Hematopoietic multipotent progenitor cell treated with erythropoietin and hydrocortisone succinate and interleukin-3 and kit ligand, for 17 days (in vitro differentiated cells): ENCODE data around the gene TMPRSS13.
A peak's percentile ranks its signal among the peaks of the same experiment; 100 is the strongest.
"Not testable (repeated sequence)": the region's sequence is repeated elsewhere in the genome, so short reads cannot be mapped to it uniquely, and the experiment has no call there.

Experiments used
- DNase-seq: peaks from one replicate; pipeline ENCODE4 v3.0.0-alpha.2; 2015; ENCODE audit warnings: low spot score

The TMPRSS13 gene

GRCh38 chr11:117950301-117950700 lies 21.1 kb upstream of the TMPRSS13 start:
- DNase-seq = no peak

GRCh38 chr11:117949062-117949461 lies 19.9 kb upstream of the TMPRSS13 start:
- no peak for DNase-seq

- DNase-seq = not testable (repeated sequence)
Observed at GRCh38 chr11:117948466-117948865, 19.3 kb upstream of the TMPRSS13 start.

GRCh38 chr11:117947751-117948150 lies 18.5 kb upstream of the TMPRSS13 start:
- not testable (repeated sequence) for DNase-seq

DNA sequence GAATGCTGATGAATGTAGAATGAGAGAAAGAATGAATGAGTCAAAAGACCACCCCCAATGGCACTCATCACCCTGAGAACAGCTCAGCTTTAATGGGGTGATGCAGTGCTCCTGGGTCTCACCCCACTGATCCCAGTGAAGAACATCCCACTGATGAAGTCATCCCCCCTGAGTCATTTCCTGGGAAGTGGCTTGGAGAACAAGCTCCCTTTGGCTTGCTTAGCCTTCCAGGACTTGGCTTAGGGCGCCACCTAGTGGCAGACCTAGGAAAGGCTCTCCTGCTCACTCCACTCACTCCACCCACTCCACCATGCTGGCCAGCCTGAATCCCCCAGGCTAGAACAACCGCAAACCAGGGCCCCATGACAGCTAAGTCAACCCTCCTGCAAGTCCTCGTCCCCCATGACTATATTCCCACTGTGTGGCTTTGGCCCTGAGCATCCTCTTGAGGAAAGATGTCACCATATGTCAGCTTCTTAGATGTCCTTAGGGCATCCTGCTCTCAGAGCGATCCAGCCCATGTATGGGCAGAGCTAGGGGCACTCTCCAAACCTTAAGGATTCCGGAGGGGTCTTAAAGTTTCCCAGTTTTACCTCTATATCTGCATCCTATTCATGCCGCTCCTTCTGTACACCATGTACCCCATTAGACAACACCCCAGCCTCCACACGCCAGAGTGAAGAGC lies 17.8 kb upstream of the TMPRSS13 start:
- peak; percentile 85 for DNase-seq

DNA sequence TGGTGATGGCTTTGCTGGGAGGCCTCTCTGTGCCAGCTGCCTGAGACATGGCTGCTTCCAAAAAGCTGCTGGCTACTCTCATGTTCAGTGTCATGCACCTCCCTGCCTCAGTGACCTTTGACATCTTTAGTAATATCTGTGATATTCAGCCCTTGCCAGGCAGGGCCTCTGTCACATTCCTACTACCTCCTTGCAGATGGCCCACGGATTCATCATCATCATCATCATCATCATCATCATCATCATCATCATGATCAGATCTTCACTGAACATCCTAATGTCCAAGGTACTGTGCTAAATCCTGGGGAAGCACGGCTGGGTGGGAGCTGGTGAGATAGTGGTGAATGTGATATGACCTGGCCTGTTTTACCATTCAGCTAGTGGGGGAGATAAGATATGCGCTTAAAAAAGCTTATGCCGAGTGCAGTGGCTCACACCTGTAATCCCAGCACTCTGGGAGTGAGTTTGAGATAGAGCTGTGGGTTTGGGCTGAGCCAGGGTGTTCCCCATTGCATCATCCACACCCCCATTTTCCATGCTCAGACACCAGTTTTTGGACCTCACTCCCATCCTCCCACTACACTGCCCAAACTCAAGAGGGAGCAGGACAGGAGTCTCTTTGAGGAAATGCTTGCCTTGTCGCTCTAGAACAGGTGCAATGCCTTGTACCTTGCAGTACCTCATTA lies 17.1 kb upstream of the TMPRSS13 start:
- DNase-seq = no peak

- no peak for DNase-seq
Observed at GRCh38 chr11:117945047-117945810, 16.0 kb upstream of the TMPRSS13 start.

DNA sequence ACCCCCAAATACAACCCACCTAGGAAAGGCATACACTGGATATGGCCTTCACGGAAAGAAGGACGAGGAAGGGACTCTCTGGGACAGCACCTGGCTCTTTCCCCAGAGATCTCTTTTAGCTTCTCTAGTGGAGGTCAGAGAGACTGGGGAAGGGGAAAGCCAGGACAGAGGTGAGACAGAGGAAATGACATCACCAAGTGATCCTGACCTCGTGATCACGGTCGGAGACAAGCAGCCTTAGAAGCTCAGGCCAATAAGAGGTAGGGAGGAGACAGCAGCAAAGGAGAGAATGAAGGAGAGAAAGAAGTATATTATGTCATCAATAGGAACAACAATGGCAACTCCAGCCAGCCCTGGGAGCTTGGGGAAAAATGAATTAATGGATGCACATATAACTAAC lies 15.4 kb upstream of the TMPRSS13 start:
- DNase-seq = no peak

GRCh38 chr11:117941976-117942654 lies 12.9 kb upstream of the TMPRSS13 start:
- no peak for DNase-seq

DNA sequence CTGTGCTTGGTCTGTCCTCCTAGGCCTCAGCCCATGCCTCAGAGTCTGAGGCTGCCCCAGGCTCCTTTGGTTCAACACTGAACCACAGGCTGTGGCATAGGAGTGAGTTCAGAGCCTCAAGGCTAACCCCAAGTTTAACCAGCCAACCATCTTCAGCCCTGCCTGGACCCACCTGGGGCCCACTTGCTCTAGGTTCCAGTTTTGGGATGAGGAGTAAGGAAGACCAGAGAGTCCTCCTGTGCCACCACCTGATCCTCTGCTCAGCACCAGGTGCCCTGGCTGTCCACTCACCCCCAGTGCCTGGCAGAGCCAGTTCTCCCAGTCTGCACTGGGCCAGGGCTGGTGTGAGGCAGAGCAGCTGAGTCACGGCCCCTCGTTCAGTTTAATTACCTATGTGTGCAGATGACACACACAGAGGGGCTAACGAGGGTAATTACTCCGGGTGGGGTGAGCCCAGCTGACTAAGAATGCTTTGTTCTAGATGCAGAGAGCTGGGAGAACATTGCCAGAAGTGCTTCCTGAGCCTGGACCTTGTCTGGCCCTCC lies 12.0 kb upstream of the TMPRSS13 start:
- no peak for DNase-seq

DNA sequence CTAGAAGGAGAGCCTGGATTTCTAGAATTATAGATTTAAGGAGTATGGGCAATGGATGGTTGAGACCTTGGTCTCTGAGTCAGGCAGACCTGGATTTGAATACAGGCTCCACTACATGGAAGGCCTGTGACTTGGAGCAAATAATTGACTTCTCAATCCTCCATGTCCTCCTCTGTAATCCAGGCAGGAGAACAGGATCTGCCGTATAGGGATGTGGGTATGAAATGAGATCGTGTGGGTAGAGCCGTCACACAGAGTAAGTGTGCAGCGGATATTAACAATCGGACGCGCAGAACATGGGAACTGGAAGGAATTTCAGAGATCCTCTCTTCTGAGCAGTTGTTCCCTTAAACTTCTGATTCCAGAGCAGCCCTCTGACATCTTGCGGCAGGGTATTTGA lies 11.5 kb upstream of the TMPRSS13 start:
- no peak for DNase-seq

DNA sequence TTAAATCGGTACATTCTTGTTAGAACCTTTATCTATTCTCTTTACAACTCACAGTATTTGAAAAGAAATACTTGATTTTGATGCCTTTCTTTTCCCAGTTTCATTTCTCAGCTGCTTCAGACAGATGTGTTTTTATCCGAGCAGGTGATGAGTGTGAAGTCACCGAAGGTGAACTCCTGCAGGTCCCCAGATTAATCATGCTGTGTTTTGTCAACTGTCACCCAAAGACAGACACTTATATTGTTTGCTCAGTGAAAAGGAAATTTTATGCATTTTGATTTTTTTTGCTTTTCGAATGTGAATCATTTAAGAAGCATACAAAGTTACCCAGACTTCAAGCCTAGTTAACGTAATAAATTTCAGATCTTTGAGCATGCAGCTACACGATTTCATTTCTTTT lies 7.8 kb upstream of the TMPRSS13 start:
- no peak for DNase-seq

- no peak for DNase-seq
Observed at GRCh38 chr11:117934526-117935307, 5.5 kb upstream of the TMPRSS13 start.

- no peak for DNase-seq
Observed at GRCh38 chr11:117933930-117934329, 4.7 kb upstream of the TMPRSS13 start.

DNA sequence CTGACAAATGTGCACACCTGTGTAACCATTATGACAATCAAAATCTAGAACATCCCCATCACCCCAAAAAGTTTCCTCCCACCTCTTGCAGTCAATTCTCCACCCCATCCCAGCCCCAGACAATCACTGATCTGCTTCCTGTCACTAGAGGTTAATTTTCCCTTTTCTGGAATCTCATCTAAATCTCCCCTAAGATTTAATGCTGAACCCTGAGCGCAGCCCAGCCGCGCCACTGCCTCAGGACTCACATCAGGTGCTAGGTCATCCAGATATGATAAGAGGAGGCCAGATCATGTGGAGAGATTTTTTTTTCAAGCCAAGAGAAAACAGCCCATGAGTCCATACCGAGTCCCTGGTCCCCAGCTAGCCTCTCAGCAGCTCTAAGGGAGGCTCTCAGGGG lies 4.3 kb upstream of the TMPRSS13 start:
- DNase-seq = no peak

DNA sequence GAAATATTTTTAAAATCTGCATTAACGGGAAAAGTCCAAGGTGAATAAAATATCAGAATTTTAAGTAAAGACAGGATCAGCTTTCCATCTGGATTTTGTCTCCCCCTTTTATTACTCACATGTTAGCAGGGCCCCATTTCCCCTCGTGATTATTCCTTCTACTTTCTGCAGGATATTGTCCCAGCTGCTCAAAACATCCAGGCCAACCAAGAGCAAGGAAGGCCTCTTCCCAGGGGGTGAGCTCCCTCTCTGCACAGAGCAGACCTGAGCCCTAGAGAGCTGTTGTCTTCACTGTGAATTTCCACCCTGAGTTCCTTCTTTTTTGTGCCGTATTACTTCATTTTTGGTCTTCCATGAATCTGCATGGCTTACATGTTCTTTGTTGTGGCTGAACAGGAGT lies 3.7 kb upstream of the TMPRSS13 start:
- no peak for DNase-seq

- no peak for DNase-seq
Observed at GRCh38 chr11:117932426-117932825, 3.2 kb upstream of the TMPRSS13 start.

GRCh38 chr11:117931971-117932370 lies 2.8 kb upstream of the TMPRSS13 start:
- peak; percentile 18 for DNase-seq

GRCh38 chr11:117931331-117931950 lies 2.2 kb upstream of the TMPRSS13 start:
- DNase-seq = no peak

- DNase-seq = no peak
Observed at GRCh38 chr11:117930668-117931330, 1.6 kb upstream of the TMPRSS13 start.
